ENCODE measurements around the gene DPYSL5.

GRCh38 chr2:26904839-26905238, 56.9 kb downstream of the DPYSL5 start:
- TF ChIP-seq ZNF384 (IDR thresholded peaks at IDR 0.05) (no peak), SUZ12 (IDR thresholded peaks at IDR 0.05) (no peak), SP1 (IDR thresholded peaks at IDR 0.05) (no peak), TARDBP (IDR thresholded peaks at IDR 0.05) (no peak), BHLHE40 (IDR thresholded peaks at IDR 0.05; ENCODE audit: borderline replicate concordance) (no peak), ELF4 (IDR thresholded peaks at IDR 0.05) (no peak), FOXA1 (IDR thresholded peaks at IDR 0.05) (no peak)

All from HEK293T (cell line).